Measurements from ENCODE around the gene SLC38A10.

DNA sequence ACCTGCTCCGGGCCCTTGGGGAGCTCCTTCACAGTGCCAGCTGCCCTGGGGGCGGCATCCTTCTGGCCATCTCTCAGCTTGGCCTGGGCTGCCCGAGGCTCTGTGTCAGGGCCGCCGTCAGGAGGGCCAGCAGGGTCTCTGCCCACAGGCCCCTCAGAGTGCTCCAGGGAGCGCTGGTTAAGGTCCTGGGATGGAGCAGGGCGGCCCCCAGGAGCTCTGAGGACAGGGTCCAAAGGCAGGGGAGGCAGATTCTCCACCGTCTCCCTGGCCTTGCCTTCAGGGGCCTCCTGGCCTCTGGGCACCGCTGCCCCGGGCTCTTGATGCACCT lies 48.8 kb downstream of the SLC38A10 start:
- TF ChIP-seq, protein P1, sequence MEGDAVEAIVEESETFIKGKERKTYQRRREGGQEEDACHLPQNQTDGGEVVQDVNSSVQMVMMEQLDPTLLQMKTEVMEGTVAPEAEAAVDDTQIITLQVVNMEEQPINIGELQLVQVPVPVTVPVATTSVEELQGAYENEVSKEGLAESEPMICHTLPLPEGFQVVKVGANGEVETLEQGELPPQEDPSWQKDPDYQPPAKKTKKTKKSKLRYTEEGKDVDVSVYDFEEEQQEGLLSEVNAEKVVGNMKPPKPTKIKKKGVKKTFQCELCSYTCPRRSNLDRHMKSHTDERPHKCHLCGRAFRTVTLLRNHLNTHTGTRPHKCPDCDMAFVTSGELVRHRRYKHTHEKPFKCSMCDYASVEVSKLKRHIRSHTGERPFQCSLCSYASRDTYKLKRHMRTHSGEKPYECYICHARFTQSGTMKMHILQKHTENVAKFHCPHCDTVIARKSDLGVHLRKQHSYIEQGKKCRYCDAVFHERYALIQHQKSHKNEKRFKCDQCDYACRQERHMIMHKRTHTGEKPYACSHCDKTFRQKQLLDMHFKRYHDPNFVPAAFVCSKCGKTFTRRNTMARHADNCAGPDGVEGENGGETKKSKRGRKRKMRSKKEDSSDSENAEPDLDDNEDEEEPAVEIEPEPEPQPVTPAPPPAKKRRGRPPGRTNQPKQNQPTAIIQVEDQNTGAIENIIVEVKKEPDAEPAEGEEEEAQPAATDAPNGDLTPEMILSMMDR (conservative IDR thresholded peaks at IDR 0.05): no peak
- TF ChIP-seq ZFX (IDR thresholded peaks at IDR 0.05): no peak

Data from C4-2B (cell line).